Nephron (organoid): ENCODE results near the gene PRSS1.
"Not testable (repeated sequence)": the region's sequence is repeated elsewhere in the genome, so short reads cannot be mapped to it uniquely, and the experiment has no call there.

Experiments
- H3K27ac Mint-ChIP-seq, 3 experiments: 2 replicates each; pipeline ENCODE4 v1.8.0; 2020; ENCODE audit warnings: mixed read lengths in 3 of 3, mild to moderate bottlenecking in 2 of 3, moderate library complexity in 1 of 3
- H3K27me3 Mint-ChIP-seq: 2 replicates; pipeline ENCODE4 v1.8.0; 2021; ENCODE audit warnings: low read depth, mild to moderate bottlenecking, moderate library complexity, mixed read lengths
- H3K36me3 Mint-ChIP-seq: 2 replicates; pipeline ENCODE4 v1.8.0; 2020; ENCODE audit warnings: low read depth, mixed read lengths
- H3K4me1 Mint-ChIP-seq: 2 replicates; pipeline ENCODE4 v1.8.0; 2020; ENCODE audit warnings: mixed read lengths
- H3K4me3 Mint-ChIP-seq, 3 experiments: 2 replicates each; pipeline ENCODE4 v1.8.0; 2020; ENCODE audit warnings: mild to moderate bottlenecking in 3 of 3, mixed read lengths in 3 of 3, moderate library complexity in 2 of 3
- H3K9me3 Mint-ChIP-seq: 2 replicates; pipeline ENCODE4 v1.8.0; 2020; ENCODE audit warnings: mixed read lengths
- TF ChIP-seq, protein P1 (sequence below), 3 experiments: fragments of 200-600 bp; sonication (generic); IDR thresholded peaks; one replicate each; pipeline ENCODE4 v1.5.0; 2021; ENCODE audit warnings: antibody characterized with exemption in 3 of 3; ENCODE audit not compliant: unreplicated experiment in 3 of 3

The PRSS1 gene

DNA sequence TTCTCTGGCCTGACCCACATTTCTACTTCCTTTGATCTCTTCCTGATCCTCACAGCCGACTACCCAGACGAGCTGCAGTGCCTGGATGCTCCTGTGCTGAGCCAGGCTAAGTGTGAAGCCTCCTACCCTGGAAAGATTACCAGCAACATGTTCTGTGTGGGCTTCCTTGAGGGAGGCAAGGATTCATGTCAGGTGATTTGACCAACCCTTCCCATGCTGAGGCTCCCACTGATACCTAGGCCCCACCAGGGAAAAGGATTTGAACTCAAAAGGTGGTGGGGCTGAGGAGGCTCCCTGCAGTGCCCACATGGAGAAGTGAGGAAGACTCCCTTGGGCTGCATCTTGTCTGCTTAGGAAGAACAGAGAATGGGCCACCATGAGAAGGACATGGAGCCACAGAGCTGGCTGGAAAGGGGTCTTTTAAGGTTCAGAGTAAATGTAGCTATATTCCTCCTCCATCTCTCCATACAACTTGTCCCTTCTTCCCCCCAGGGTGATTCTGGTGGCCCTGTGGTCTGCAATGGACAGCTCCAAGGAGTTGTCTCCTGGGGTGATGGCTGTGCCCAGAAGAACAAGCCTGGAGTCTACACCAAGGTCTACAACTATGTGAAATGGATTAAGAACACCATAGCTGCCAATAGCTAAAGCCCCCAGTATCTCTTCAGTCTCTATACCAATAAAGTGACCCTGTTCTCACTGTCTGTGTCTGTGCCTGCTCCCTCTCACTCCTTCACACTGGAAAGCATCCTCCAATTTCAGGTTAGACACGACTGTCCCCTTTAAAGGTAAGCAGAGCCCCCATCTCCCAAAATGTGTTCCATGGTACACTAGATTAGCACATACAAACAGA is 3.3 kb downstream of the PRSS1 start:
- H3K4me1 Mint-ChIP-seq = no peaks in the 10 kb centered on the region
- no peak overlapping the region for H3K27ac Mint-ChIP-seq
- peaks cover 16% of the 10 kb centered on the region for H3K27me3 Mint-ChIP-seq
- H3K4me3 Mint-ChIP-seq = no peak overlapping the region
- no peaks in the 10 kb centered on the region for H3K36me3 Mint-ChIP-seq
- H3K9me3 Mint-ChIP-seq = no peaks in the 10 kb centered on the region
- TF ChIP-seq, protein P1, sequence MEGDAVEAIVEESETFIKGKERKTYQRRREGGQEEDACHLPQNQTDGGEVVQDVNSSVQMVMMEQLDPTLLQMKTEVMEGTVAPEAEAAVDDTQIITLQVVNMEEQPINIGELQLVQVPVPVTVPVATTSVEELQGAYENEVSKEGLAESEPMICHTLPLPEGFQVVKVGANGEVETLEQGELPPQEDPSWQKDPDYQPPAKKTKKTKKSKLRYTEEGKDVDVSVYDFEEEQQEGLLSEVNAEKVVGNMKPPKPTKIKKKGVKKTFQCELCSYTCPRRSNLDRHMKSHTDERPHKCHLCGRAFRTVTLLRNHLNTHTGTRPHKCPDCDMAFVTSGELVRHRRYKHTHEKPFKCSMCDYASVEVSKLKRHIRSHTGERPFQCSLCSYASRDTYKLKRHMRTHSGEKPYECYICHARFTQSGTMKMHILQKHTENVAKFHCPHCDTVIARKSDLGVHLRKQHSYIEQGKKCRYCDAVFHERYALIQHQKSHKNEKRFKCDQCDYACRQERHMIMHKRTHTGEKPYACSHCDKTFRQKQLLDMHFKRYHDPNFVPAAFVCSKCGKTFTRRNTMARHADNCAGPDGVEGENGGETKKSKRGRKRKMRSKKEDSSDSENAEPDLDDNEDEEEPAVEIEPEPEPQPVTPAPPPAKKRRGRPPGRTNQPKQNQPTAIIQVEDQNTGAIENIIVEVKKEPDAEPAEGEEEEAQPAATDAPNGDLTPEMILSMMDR (IDR thresholded peaks at IDR 0.05; ENCODE audit: unreplicated experiment in 3 of 3) = no peak

DNA sequence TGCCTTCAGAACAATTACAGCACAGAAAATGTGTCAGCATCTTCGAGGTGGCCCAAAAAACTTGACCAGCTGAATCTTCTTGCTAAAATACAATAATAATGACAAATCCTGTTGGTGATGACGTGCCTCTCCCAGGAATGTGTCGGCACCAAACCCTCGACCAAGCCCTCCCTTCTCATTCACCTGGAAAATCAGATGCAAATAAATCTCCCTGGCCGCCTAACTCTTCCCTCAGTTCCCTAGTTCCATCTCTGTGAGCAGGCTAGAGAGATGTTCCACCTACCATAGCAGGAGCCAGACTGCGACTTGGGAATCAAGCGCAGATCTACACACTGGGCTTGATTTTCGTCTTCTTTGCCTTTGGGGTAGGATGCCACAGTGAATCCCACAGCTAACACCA is 4.1 kb downstream of the PRSS1 start:
- TF ChIP-seq, protein P1 (IDR thresholded peaks at IDR 0.05; ENCODE audit: unreplicated experiment in 3 of 3) = no peak

DNA sequence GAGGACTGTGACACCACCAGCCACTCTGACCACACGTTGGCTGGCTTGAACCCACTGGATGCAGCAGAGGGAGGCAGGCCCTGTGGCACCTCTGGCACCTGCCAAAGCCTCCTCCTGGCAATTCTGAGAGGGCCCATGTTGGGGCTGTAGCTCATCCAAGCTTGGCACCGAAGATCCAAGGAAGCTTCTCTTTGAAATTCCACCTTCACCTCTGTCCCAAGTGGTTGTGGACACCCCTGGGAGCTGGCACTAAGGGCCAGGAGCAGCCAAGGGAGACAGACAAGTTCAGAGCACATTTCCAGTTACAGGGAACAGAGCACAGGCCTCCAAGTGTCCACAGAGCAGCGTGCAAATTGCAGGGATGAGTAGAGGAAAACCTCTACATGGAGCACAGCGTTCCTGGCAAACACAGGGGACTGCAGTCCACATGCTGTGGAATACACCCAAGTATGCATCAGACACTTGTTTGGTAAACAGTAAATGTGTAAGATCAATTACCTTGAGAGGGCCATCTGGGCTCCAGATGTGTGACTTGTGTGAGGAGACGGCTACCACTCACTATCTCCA is 4.7 kb downstream of the PRSS1 start:
- H3K4me3 Mint-ChIP-seq, H3K36me3 Mint-ChIP-seq, H3K9me3 Mint-ChIP-seq, H3K4me1 Mint-ChIP-seq, H3K27ac Mint-ChIP-seq: not testable (repeated sequence)
- H3K27me3 Mint-ChIP-seq = peaks cover 12% of the 10 kb centered on the region

More for the DNA sequence above, 4.1 kb downstream of the PRSS1 start:
- Mint-ChIP-seq H3K4me1 (no peaks in the 10 kb centered on the region), H3K36me3 (no peaks in the 10 kb centered on the region), H3K4me3 (no peak overlapping the region), H3K27ac (no peak overlapping the region), H3K9me3 (no peaks in the 10 kb centered on the region), H3K27me3 (peaks cover 12% of the 10 kb centered on the region)

DNA sequence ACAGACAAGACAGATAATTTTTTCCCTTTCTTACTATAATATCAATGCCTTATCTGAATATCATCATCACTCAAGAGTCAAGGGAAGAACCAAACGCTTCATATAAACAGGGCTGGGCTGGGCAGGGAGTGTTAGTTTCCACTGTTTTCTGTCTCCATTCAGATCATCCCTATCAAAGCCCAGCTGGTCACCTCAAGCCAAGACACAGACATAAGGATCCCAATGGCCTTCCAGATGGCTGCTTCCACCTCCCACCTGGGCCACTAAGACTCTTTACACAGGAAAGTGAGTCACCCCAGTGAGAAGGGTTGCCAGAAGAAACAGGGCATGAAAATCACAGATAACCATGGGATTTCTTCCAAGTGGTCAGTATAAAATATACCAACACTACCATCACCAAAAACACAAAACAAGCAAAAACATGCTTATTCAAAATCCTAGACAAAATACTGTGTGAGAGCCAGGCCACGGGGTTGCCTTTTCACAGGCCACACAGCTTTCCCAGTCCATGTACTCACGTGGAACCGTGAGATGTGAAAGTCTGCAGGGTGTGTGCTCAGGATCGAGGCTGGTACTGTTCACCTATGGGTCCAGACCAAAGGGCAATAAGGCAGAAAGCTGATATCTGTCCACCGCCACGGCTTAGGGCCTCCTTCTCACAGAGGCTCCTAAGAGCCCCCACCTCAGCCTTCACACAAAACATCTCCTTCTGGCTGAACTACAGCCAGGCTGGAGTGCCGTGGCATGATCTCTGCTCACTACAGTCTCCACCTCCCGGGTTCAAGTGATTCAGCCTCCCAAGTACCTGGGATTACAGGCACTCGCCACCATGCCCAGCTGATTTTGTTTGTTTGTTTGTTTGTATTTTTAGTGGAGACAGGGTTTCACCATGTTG is 5.7 kb downstream of the PRSS1 start:
- Mint-ChIP-seq H3K36me3 (no peaks in the 10 kb centered on the region), H3K4me3 (no peak overlapping the region), H3K27ac (no peak overlapping the region), H3K4me1 (no peaks in the 10 kb centered on the region), H3K27me3 (peaks cover 20% of the 10 kb centered on the region), H3K9me3 (no peaks in the 10 kb centered on the region)
- TF ChIP-seq, protein P1 (IDR thresholded peaks at IDR 0.05; ENCODE audit: unreplicated experiment in 3 of 3) = no peak

DNA sequence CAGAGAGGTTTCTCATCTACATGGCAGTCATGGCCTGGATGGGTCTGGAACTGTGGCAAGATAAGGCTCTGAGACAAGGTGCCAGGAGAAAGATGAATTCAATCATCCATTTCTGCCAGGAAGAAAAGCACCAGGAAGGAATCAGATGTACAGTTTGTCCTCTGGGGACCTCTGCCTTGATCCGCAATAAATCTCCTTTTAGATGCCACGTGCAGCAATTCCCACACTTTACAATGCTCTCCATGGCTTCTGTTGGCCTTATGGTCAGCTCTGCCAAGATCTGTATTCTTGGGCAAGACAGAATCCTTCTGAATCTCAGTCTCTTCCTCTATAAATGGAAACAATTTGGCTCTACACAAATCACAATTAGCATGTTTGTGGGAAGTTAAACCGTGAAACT is 9.0 kb downstream of the PRSS1 start:
- H3K4me1 Mint-ChIP-seq, H3K4me3 Mint-ChIP-seq, H3K36me3 Mint-ChIP-seq, H3K9me3 Mint-ChIP-seq, H3K27ac Mint-ChIP-seq: not testable (repeated sequence)
- peaks cover 24% of the 10 kb centered on the region for H3K27me3 Mint-ChIP-seq

DNA sequence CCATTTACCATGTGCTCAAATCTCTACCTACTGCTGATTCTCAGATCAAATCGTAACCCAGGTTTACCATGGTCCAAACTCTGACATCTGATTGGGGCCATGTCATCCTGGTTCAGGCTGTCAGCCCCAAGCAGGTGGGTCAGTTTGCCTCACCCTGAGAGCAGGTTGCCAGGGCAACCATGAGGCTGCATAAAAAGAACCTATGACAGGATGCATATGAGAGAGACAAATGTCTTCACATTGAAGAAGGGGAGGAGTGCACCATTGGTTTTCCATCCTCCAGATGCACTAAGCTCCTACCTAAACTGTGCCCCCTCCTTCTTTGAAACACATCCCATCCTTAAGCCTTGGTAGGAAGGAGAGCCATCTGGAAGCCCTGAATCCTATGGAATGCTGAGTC is 10.2 kb downstream of the PRSS1 start:
- Mint-ChIP-seq H3K36me3 (no peaks in the 10 kb centered on the region), H3K4me3 (no peak overlapping the region), H3K27me3 (peaks cover 27% of the 10 kb centered on the region), H3K9me3 (no peaks in the 10 kb centered on the region), H3K4me1 (no peaks in the 10 kb centered on the region), H3K27ac (no peak overlapping the region)
- TF ChIP-seq, protein P1 (IDR thresholded peaks at IDR 0.05; ENCODE audit: unreplicated experiment in 3 of 3) = no peak
